ENCODE results near the gene TLE1. TPM values are rescaled to one million over a fixed set of nuclear protein-coding genes. Genes with fewer than 3 reads are reported as not detected.

TLE1 gene
- total RNA-seq, 4 donors from 2014 or later: 18.7 to 54.5 (median 40.2) TPM

GRCh38 chr9:81588148-81588871 is 101.0 kb downstream of the TLE1 start:
- Histone ChIP-seq H3K4me3 (no peak overlapping the region), H3K9me3 (no peaks in the 10 kb centered on the region), H3K27ac (peak overlapping the region in 2 of 4 donors; percentile 61 to 62), H3K4me1 (peaks cover 0 to 24% (median 0%) of the 10 kb centered on the region in 4 donors), H3K27me3 (no peaks in the 10 kb centered on the region), H3K36me3 (peaks cover 0 to 19% (median 4%) of the 10 kb centered on the region in 3 donors)
- TF ChIP-seq, protein P1, sequence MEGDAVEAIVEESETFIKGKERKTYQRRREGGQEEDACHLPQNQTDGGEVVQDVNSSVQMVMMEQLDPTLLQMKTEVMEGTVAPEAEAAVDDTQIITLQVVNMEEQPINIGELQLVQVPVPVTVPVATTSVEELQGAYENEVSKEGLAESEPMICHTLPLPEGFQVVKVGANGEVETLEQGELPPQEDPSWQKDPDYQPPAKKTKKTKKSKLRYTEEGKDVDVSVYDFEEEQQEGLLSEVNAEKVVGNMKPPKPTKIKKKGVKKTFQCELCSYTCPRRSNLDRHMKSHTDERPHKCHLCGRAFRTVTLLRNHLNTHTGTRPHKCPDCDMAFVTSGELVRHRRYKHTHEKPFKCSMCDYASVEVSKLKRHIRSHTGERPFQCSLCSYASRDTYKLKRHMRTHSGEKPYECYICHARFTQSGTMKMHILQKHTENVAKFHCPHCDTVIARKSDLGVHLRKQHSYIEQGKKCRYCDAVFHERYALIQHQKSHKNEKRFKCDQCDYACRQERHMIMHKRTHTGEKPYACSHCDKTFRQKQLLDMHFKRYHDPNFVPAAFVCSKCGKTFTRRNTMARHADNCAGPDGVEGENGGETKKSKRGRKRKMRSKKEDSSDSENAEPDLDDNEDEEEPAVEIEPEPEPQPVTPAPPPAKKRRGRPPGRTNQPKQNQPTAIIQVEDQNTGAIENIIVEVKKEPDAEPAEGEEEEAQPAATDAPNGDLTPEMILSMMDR (IDR thresholded peaks at IDR 0.05): no peak
- no peak for TF ChIP-seq POLR2A (IDR thresholded peaks at IDR 0.05)
- peak in 2 of 3 donors; percentile 64 to 66 for DNase-seq

DNA sequence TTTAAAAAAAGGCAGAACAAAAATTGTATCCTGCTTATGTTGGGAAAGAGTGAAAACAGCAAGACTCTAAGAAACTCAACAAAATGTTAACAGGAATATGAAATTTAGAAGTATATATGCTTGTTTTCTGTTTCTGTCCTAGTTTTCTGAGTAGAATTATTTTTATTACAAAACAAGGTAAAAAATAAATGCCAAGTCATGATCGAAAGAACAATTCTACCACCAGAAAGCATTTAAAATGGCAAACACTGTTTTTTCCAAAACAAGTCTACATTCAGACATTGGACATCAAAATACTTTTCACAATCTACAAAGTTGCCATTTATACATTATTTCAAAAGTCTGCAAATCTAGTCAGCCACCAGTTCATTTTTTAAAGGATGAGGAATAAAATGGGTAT is 102.6 kb downstream of the TLE1 start:
- Histone ChIP-seq H3K27ac (no peak overlapping the region), H3K4me3 (no peak overlapping the region), H3K36me3 (peaks cover 0 to 16% (median 4%) of the 10 kb centered on the region in 3 donors), H3K4me1 (peaks cover 0 to 10% (median 0%) of the 10 kb centered on the region in 4 donors), H3K27me3 (no peaks in the 10 kb centered on the region), H3K9me3 (no peaks in the 10 kb centered on the region)
- DNase-seq: no peak
- TF ChIP-seq, protein P1 (IDR thresholded peaks at IDR 0.05): no peak
- TF ChIP-seq POLR2A (IDR thresholded peaks at IDR 0.05): no peak

GRCh38 chr9:81585191-81585763 is 104.1 kb downstream of the TLE1 start:
- peaks cover 0 to 13% (median 4%) of the 10 kb centered on the region in 3 donors for H3K36me3 ChIP-seq
- no peak overlapping the region for H3K27ac ChIP-seq
- H3K4me1 ChIP-seq: peaks cover 0 to 9% (median 0%) of the 10 kb centered on the region in 4 donors
- DNase-seq: no peak
- TF ChIP-seq, protein P1 (IDR thresholded peaks at IDR 0.05): no peak
- TF ChIP-seq POLR2A (IDR thresholded peaks at IDR 0.05): no peak
- no peak overlapping the region for H3K4me3 ChIP-seq
- H3K9me3 ChIP-seq: no peaks in the 10 kb centered on the region
- no peaks in the 10 kb centered on the region for H3K27me3 ChIP-seq

DNA sequence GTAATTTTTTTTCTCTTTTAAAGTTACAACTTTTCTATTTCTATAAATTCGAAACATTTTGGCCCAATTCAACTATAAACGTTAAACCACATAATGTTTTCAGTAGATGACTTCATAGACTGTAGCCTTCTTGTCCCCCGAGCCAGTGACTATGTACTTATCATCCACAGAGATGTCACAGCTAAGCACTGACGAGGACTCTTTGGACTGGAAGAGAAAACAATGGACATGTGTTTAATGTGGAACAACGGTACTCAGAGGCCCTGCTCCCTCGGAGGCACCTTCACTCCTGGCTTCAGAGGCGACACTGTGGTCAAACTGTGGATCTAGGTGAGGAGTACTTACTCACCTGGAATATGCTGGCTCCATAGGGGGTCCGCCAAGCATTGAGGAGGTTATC is 105.2 kb downstream of the TLE1 start:
- Histone ChIP-seq H3K36me3 (peaks cover 0 to 6% (median 4%) of the 10 kb centered on the region in 3 donors), H3K4me1 (peaks cover 0 to 9% (median 0%) of the 10 kb centered on the region in 4 donors), H3K27me3 (no peaks in the 10 kb centered on the region), H3K9me3 (no peaks in the 10 kb centered on the region), H3K27ac (no peak overlapping the region), H3K4me3 (no peak overlapping the region)
- no peak for DNase-seq
- no peak for TF ChIP-seq POLR2A (IDR thresholded peaks at IDR 0.05)
- TF ChIP-seq, protein P1 (IDR thresholded peaks at IDR 0.05): no peak

GRCh38 chr9:81581986-81582385 is 107.4 kb downstream of the TLE1 start:
- DNase-seq: no peak
- H3K9me3 ChIP-seq: no peaks in the 10 kb centered on the region
- TF ChIP-seq, protein P1 (IDR thresholded peaks at IDR 0.05): no peak
- no peak for TF ChIP-seq POLR2A (IDR thresholded peaks at IDR 0.05)
- no peak overlapping the region for H3K27ac ChIP-seq
- no peak overlapping the region for H3K4me3 ChIP-seq
- H3K36me3 ChIP-seq: peaks cover 0 to 6% (median 4%) of the 10 kb centered on the region in 3 donors
- no peaks in the 10 kb centered on the region for H3K27me3 ChIP-seq
- H3K4me1 ChIP-seq: no peaks in the 10 kb centered on the region

All from Peyer's patch (tissue), 4 donors.